A375 (cell line): ENCODE results near the gene NDFIP2. TPM values are rescaled to one million over a fixed set of nuclear protein-coding genes. Genes with fewer than 3 reads are reported as not detected.

Source experiments
- total RNA-seq: library from RNA; depleted of rRNA; stranded (reverse); fragments of >200 nt; shearing (Covaris generic); gene quantifications from 2 replicates; pipeline ENCODE4 v1.2.3, GENCODE V29; 2014; rRNA removed

NDFIP2 gene, protein sequence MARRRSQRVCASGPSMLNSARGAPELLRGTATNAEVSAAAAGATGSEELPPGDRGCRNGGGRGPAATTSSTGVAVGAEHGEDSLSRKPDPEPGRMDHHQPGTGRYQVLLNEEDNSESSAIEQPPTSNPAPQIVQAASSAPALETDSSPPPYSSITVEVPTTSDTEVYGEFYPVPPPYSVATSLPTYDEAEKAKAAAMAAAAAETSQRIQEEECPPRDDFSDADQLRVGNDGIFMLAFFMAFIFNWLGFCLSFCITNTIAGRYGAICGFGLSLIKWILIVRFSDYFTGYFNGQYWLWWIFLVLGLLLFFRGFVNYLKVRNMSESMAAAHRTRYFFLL
- 14.1 and 18.2 TPM in 2 replicates for total RNA-seq

GRCh38 chr13:79480954-79481684 lies at the start of gene NDFIP2:
Gene NDFIP2, plus strand, starts transcription at chr13:79481155. Its CDS starts 49 bp downstream, at chr13:79481204.

Other genes with a start within 250 kb of the NDFIP2 start
- gene RBM26, start 74.9 kb upstream of the NDFIP2 start, total RNA-seq: 33.0 and 33.2 TPM in 2 replicates